ENCODE measurements around the gene PRR14L. TPM values are rescaled to one million over a fixed set of nuclear protein-coding genes. Genes with fewer than 3 reads are reported as not detected.
"Not testable (repeated sequence)": the region's sequence is repeated elsewhere in the genome, so short reads cannot be mapped to it uniquely, and the experiment has no call there.

Gene PRR14L
- total RNA-seq, 1 experiment from 2014 or later = 138 TPM

DNA sequence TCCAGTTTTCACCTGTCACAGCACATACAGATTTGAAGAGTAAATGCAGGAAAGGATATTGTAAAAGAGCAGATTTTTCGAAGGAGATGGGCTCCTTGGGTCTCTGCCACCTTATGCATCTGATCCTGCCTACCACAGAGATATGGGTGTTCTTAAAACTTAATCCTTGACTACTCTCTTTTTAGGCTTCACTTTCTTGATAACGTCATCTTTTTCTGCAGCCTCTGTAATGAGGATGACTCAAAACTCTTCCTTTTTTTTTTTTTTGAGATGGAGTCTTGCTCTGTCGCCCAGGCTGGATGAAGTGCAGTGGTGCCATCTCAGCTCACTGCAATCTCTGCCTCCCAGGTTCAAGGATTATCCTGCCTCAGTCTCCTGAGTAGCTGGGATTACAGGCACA is 7.8 kb downstream of the PRR14L start:
- H3T11ph ChIP-seq (ENCODE audit: low read length) = no peak overlapping the region
- Mint-ChIP-seq H3K36me3 (ENCODE audit: insufficient read depth in 1 of 3, low read depth in 3 of 3) (peaks cover 23 to 79% (median 70%) of the 10 kb centered on the region in 3 experiments), H3K9me3 (no peaks in the 10 kb centered on the region), H3K27me3 (ENCODE audit: low read depth) (no peaks in the 10 kb centered on the region), H3K4me3 (no peak overlapping the region), H3K27ac (peak overlapping the region in 1 of 3 experiments; percentile 24; a peak in 2 of 7 replicates), H3K4me1 (peaks cover 32 to 40% of the 10 kb centered on the region in 2 experiments)
- H3K18ac ChIP-seq (ENCODE audit: insufficient read length, low read depth, low read length) = no peak overlapping the region
- no peak overlapping the region for H4K8ac ChIP-seq (replicated peaks; ENCODE audit: insufficient read length, low read depth, low read length)
- TF ChIP-seq, protein P1, sequence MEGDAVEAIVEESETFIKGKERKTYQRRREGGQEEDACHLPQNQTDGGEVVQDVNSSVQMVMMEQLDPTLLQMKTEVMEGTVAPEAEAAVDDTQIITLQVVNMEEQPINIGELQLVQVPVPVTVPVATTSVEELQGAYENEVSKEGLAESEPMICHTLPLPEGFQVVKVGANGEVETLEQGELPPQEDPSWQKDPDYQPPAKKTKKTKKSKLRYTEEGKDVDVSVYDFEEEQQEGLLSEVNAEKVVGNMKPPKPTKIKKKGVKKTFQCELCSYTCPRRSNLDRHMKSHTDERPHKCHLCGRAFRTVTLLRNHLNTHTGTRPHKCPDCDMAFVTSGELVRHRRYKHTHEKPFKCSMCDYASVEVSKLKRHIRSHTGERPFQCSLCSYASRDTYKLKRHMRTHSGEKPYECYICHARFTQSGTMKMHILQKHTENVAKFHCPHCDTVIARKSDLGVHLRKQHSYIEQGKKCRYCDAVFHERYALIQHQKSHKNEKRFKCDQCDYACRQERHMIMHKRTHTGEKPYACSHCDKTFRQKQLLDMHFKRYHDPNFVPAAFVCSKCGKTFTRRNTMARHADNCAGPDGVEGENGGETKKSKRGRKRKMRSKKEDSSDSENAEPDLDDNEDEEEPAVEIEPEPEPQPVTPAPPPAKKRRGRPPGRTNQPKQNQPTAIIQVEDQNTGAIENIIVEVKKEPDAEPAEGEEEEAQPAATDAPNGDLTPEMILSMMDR (conservative IDR thresholded peaks at IDR 0.05) = no peak
- no peaks in the 10 kb centered on the region for H4K20me1 ChIP-seq (ENCODE audit: control insufficient read depth, insufficient read depth, insufficient read length)
- no peak overlapping the region for H3K4me2 ChIP-seq (ENCODE audit: insufficient read depth, insufficient read length, low read length)
- H3K9ac ChIP-seq (ENCODE audit: extremely low read depth, insufficient read length, low read length) = no peak overlapping the region
- H3K79me1 ChIP-seq (ENCODE audit: insufficient read depth, low read depth, low read length, poor library complexity, severe bottlenecking) = peaks cover 5% of the 10 kb centered on the region
- no peak overlapping the region for H2BK5ac ChIP-seq (ENCODE audit: insufficient read length, low read length)
- H4K91ac ChIP-seq (ENCODE audit: insufficient read length, low read depth, low read length) = no peak overlapping the region
- H3K23ac ChIP-seq (ENCODE audit: insufficient read length, low read depth, low read length) = no peak overlapping the region
- no peaks in the 10 kb centered on the region for H3K9me3 ChIP-seq (ENCODE audit: control insufficient read depth, low read depth, low read length)
- no peak overlapping the region for H2BK12ac ChIP-seq (ENCODE audit: insufficient read length, low read depth, low read length)
- H2BK120ac ChIP-seq (ENCODE audit: low read depth, low read length, poor library complexity, severe bottlenecking) = no peak overlapping the region
- no peak overlapping the region for H3K14ac ChIP-seq (ENCODE audit: insufficient read depth, low read length)
- H3K27ac ChIP-seq (ENCODE audit: insufficient read length, low read depth, low read length) = no peak overlapping the region
- H4K5ac ChIP-seq (ENCODE audit: insufficient read length, low read depth, low read length) = no peak overlapping the region
- peaks cover 2% of the 10 kb centered on the region; the same call in 1 of the 2 replicates for H3K79me2 ChIP-seq (ENCODE audit: insufficient read depth, low read length)
- DNase-seq = no peak
- H2AK5ac ChIP-seq (ENCODE audit: insufficient read length, low read length) = no peak overlapping the region
- no peak overlapping the region for H3K56ac ChIP-seq (ENCODE audit: insufficient read length, low read depth, low read length)
- no peak overlapping the region for H2AFZ ChIP-seq (ENCODE audit: low read length)
- no peak overlapping the region for H3K4ac ChIP-seq (ENCODE audit: low read depth, low read length)
- WGBS (ENCODE audit: extremely low coverage, insufficient read length, low lambda C conversion rate) = no CpG with 5 or more reads among the region's 3 CpGs
- no peaks in the 10 kb centered on the region for H3K27me3 ChIP-seq (ENCODE audit: insufficient read depth, low read length)
- no peaks in the 10 kb centered on the region for H3K4me1 ChIP-seq (ENCODE audit: insufficient read depth, low read length)
- no peak overlapping the region for H2BK15ac ChIP-seq (ENCODE audit: low read depth, low read length)
- H3K23me2 ChIP-seq (ENCODE audit: insufficient read length, low read depth, low read length, poor library complexity, severe bottlenecking) = no peaks in the 10 kb centered on the region
- H2BK20ac ChIP-seq (ENCODE audit: low read depth, low read length, poor library complexity, severe bottlenecking) = no peak overlapping the region

DNA sequence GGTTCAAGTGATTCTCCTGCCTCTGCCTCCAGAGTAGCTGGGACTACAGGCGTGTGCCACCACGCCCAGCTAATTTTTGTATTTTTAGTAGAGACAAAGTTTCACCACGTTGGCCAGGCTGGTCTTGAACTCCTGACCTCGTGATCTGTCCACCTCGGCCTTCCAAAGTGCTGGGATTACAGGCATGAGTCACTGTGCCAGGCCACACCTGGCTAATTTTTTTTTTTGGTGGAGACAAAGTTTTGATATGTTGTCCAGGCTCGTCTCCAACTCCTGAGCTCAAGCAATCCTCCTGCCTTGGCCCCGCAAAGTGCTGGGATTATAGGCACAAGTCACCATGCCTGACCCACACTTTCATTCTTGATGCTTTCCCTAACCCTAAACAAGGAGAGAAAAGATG is 9.6 kb downstream of the PRR14L start:
- H2BK12ac ChIP-seq (ENCODE audit: insufficient read length, low read depth, low read length); H3K23ac ChIP-seq (ENCODE audit: insufficient read length, low read depth, low read length); H4K5ac ChIP-seq (ENCODE audit: insufficient read length, low read depth, low read length); DNase-seq; H3K79me1 ChIP-seq (ENCODE audit: insufficient read depth, low read depth, low read length, poor library complexity, severe bottlenecking); H3K9me3 ChIP-seq (ENCODE audit: control insufficient read depth, low read depth, low read length); H2AFZ ChIP-seq (ENCODE audit: low read length); H3K4me1 ChIP-seq (ENCODE audit: insufficient read depth, low read length); H4K8ac ChIP-seq (replicated peaks; ENCODE audit: insufficient read length, low read depth, low read length); H3K56ac ChIP-seq (ENCODE audit: insufficient read length, low read depth, low read length); H3K9ac ChIP-seq (ENCODE audit: extremely low read depth, insufficient read length, low read length); H2BK5ac ChIP-seq (ENCODE audit: insufficient read length, low read length); H3K4ac ChIP-seq (ENCODE audit: low read depth, low read length); H3K27me3 Mint-ChIP-seq (ENCODE audit: low read depth); H4K91ac ChIP-seq (ENCODE audit: insufficient read length, low read depth, low read length); H3K4me2 ChIP-seq (ENCODE audit: insufficient read depth, insufficient read length, low read length); H3K18ac ChIP-seq (ENCODE audit: insufficient read length, low read depth, low read length); H3T11ph ChIP-seq (ENCODE audit: low read length); H4K20me1 ChIP-seq (ENCODE audit: control insufficient read depth, insufficient read depth, insufficient read length); H2BK120ac ChIP-seq (ENCODE audit: low read depth, low read length, poor library complexity, severe bottlenecking); H3K4me3 Mint-ChIP-seq; H2BK20ac ChIP-seq (ENCODE audit: low read depth, low read length, poor library complexity, severe bottlenecking); H3K79me2 ChIP-seq (ENCODE audit: insufficient read depth, low read length); H3K27ac ChIP-seq (ENCODE audit: insufficient read length, low read depth, low read length); H3K23me2 ChIP-seq (ENCODE audit: insufficient read length, low read depth, low read length, poor library complexity, severe bottlenecking); H2AK5ac ChIP-seq (ENCODE audit: insufficient read length, low read length); H3K14ac ChIP-seq (ENCODE audit: insufficient read depth, low read length); H3K9me3 Mint-ChIP-seq; H3K27me3 ChIP-seq (ENCODE audit: insufficient read depth, low read length); H2BK15ac ChIP-seq (ENCODE audit: low read depth, low read length): not testable (repeated sequence)
- Mint-ChIP-seq H3K36me3 (ENCODE audit: insufficient read depth in 1 of 3, low read depth in 3 of 3) (peaks cover 25 to 78% (median 65%) of the 10 kb centered on the region in 3 experiments), H3K4me1 (peaks cover 25 to 29% of the 10 kb centered on the region in 2 experiments), H3K27ac (peak overlapping the region; percentile 15 to 52 (median 39); a peak in 5 of 7 replicates)
- no CpG with 5 or more reads among the region's 7 CpGs for WGBS (ENCODE audit: extremely low coverage, insufficient read length, low lambda C conversion rate)
